ENCODE results near the gene MORN1.

Gene MORN1

DNA sequence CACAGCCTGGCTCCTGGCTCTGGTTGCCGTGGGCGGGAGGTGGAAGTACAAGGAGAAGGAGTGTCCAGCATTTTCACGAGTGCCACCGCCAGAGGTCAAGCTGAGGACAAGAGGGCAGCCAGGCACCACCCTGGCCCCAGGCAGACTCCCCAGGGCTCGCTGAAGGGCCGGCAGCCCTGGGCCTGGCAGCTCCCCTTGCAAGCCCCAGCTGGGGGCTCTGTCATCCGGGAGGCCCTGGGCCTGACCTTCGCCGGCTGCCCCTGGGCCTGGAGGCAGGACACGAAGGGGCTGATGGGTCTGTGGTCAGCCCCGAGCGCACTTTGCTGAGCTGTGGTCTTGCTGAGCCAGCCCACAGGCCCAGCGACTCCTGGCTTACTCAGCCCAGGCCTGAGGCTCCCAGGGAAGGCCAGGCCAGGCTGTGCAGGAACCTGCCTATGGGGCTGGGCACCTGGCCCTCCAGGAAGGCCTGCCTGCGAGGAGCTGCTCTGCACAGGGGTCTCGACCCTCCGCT, 74.8 kb downstream of the MORN1 start:
- Histone ChIP-seq H3K27me3 (replicated peaks; ENCODE audit: control insufficient read depth, insufficient read depth, low read length) (no peaks in the 10 kb centered on the region), H3K36me3 (ENCODE audit: control insufficient read depth, insufficient read depth, low read length) (no peaks in the 10 kb centered on the region), H3K4me3 (replicated peaks; ENCODE audit: low read depth, low read length) (no peak overlapping the region)
- TF ChIP-seq, protein P1, sequence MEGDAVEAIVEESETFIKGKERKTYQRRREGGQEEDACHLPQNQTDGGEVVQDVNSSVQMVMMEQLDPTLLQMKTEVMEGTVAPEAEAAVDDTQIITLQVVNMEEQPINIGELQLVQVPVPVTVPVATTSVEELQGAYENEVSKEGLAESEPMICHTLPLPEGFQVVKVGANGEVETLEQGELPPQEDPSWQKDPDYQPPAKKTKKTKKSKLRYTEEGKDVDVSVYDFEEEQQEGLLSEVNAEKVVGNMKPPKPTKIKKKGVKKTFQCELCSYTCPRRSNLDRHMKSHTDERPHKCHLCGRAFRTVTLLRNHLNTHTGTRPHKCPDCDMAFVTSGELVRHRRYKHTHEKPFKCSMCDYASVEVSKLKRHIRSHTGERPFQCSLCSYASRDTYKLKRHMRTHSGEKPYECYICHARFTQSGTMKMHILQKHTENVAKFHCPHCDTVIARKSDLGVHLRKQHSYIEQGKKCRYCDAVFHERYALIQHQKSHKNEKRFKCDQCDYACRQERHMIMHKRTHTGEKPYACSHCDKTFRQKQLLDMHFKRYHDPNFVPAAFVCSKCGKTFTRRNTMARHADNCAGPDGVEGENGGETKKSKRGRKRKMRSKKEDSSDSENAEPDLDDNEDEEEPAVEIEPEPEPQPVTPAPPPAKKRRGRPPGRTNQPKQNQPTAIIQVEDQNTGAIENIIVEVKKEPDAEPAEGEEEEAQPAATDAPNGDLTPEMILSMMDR (IDR thresholded peaks at IDR 0.05; ENCODE audit: insufficient read depth, low read length, poor library complexity, severe bottlenecking): no peak
- DNase-seq (ENCODE audit: extremely low read depth, insufficient read length): no peak

DNA sequence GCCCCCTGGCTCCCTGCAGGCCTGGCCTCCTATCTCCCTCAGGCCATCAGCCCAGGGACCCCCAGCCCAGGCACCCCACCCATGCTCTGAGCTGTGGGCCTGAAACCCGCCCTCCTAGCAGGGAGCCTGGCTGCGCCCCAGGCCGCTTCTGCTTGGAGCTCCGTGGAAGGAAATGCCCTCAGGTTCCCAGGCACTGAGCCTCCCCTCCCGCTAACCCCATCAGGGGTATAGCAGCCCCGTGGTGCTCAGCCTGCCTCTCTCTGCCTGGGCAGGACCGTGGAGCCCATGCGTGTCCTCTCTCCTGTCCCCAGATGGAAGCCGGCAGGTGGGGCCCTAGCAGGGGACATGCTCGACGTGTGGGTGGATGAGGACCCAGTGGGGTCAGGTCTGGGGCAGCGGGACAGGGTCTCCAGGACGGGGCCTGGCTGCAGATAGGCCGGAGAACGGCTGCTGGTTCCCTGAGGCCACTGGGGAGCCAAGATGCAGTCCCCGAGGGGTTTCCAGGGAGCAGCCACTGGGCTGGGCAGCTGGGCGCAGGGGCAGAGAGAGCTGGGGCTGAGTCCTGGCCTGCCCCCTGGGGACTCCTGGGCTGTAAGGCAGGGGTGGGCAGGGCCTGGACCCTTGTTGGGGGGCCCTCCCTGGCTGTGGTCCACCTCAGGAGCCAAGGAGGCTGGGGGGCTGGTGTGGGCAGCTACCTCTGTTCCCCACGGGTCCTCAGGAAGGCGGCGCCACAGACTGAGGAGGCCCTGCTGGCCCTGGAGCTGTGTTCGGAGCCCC, 75.5 kb downstream of the MORN1 start:
- Histone ChIP-seq H3K27me3 (replicated peaks; ENCODE audit: control insufficient read depth, insufficient read depth, low read length) (no peaks in the 10 kb centered on the region), H3K4me3 (replicated peaks; ENCODE audit: low read depth, low read length) (no peak overlapping the region), H3K36me3 (ENCODE audit: control insufficient read depth, insufficient read depth, low read length) (no peaks in the 10 kb centered on the region)
- DNase-seq (ENCODE audit: extremely low read depth, insufficient read length): no peak
- TF ChIP-seq, protein P1 (IDR thresholded peaks at IDR 0.05; ENCODE audit: insufficient read depth, low read length, poor library complexity, severe bottlenecking): no peak

DNA sequence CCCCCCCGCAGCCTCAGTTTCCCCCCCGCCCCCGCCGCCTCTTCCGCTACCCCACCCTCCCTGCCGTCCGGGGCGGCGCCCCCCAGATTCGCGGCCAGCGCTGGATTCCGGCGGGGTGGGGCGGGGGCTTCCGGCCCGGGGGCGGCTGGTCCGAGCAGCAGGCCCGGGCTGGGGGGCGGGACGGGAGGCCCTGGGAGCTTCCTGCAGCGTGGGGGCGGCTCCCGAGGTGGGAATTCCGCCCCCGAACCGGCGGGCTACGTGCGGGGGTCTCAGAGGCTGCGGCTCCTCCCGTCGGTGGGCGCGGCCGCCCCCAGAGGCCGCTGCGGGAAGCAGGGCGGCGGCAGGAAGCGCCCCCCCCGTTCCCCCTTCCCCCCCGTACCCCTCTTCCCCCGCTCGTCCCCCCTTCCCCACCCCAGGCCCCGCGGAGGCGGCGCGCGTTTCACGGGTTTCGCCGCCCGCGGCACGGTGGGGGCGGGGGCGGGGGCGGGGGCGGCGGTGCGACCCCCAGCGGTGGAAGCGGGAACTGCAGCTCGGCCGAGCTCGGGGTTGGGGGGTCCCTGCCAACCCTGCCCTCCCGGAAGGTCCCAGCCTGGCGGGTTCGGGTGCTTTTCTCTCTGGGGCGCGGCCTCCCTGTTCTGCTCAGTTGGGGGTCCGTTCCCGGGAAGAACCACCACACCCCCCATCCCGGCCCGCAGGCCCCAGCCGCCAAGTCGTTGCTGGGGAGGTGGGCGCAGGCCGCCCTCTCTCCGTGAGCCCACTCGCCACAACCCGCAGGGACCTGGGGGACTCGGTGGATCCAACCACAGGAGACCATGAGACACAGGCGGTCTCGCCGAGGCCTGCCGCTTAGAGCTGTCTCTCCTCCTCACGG, 76.3 kb downstream of the MORN1 start:
- H3K27me3 ChIP-seq (replicated peaks; ENCODE audit: control insufficient read depth, insufficient read depth, low read length): no peaks in the 10 kb centered on the region
- TF ChIP-seq, protein P1 (IDR thresholded peaks at IDR 0.05; ENCODE audit: insufficient read depth, low read length, poor library complexity, severe bottlenecking): peak; percentile 70
- peak; percentile 43 for DNase-seq (ENCODE audit: extremely low read depth, insufficient read length)
- H3K4me3 ChIP-seq (replicated peaks; ENCODE audit: low read depth, low read length): peak overlapping the region; percentile 56
- H3K36me3 ChIP-seq (ENCODE audit: control insufficient read depth, insufficient read depth, low read length): no peaks in the 10 kb centered on the region

DNA sequence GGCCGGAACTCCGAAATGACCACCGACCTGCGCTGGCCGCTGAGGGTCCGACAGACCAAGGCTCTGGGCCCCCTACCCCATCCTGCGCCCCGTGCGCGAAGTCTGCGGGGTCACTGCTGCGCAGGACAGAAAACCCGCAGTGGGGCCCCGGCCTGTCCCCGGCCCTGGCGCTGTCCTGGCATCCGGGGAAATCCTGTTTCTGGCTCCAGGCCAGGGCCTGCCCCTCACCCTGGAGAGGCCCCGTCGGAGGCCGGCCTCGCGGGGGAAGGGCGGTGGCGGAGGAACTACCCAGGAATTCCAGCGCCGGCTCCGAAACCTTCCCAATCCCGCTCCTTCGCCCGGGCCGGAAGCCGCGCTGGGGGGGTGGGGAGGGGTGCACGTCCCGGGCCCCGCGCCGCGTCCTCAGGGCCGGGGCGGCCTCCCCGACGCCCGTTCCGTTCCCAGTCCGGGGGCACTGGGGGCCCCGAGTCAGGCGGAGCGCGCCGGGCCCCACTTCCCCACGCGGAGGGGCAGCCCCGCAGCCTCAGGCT, 77.0 kb downstream of the MORN1 start:
- DNase-seq (ENCODE audit: extremely low read depth, insufficient read length): no peak
- Histone ChIP-seq H3K4me3 (replicated peaks; ENCODE audit: low read depth, low read length) (peak overlapping the region; percentile 56), H3K36me3 (ENCODE audit: control insufficient read depth, insufficient read depth, low read length) (no peaks in the 10 kb centered on the region), H3K27me3 (replicated peaks; ENCODE audit: control insufficient read depth, insufficient read depth, low read length) (no peaks in the 10 kb centered on the region)
- TF ChIP-seq, protein P1 (IDR thresholded peaks at IDR 0.05; ENCODE audit: insufficient read depth, low read length, poor library complexity, severe bottlenecking): no peak

DNA sequence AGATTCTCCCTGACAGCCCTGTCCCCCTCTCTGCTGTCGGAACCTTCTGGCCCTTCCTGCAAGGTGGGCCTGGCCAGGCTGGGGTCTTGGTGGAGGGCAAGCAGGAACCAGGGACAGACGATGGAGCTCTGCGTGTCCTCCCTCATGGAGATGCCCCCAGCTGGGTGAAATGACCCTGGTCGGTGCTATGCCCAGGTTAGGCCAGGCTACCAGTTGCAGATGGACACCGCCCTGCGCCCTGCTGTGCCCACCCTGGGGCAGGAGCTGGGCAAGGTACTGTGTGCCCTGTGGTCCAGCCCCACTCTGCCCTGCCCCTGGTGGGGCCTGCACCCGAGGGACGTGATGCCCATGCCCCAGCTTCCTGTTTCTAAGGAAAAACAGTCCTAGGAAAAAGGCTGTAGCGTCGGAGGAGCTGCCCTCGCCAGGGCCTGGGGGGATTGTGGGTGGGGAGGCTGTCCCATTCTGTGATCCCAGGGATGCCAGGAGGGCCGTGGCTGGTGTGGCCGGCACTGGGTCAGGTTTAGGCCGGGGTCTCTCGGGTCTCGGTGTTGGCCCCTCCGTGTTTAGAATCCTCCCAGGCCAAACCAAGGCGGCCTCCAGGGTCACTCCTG, 77.6 kb downstream of the MORN1 start:
- TF ChIP-seq, protein P1 (IDR thresholded peaks at IDR 0.05; ENCODE audit: insufficient read depth, low read length, poor library complexity, severe bottlenecking): no peak
- H3K4me3 ChIP-seq (replicated peaks; ENCODE audit: low read depth, low read length): no peak overlapping the region
- no peaks in the 10 kb centered on the region for H3K36me3 ChIP-seq (ENCODE audit: control insufficient read depth, insufficient read depth, low read length)
- no peak for DNase-seq (ENCODE audit: extremely low read depth, insufficient read length)
- no peaks in the 10 kb centered on the region for H3K27me3 ChIP-seq (replicated peaks; ENCODE audit: control insufficient read depth, insufficient read depth, low read length)

All from GM06990 (cell line).